Heart right ventricle (tissue), 16 donors: ENCODE results near the gene FHIT. TPM values are rescaled to one million over a fixed set of nuclear protein-coding genes. Genes with fewer than 3 reads are reported as not detected.

Source experiments
- ATAC-seq, 8 donors: fragments of 200-7000 bp; cut with Tn5 transposase; one replicate each; pipeline ENCODE4 v1.9.1; 2020; ENCODE audit warnings: mild to moderate bottlenecking in 8 of 8, moderate library complexity in 8 of 8, moderate number of reproducible peaks in 1 of 8
- DNase-seq, 2 donors: peaks; one replicate each; pipeline ENCODE4 v3.0.0-alpha.2; 2020
- H3K27ac ChIP-seq, 10 donors: fragments of 200-600 bp; sonication (generic) in 2 of 10; one replicate each; pipeline versions ENCODE4 v1.5.0 to v1.8.0; 2020 to 2022; ENCODE audit warnings: mild to moderate bottlenecking in 3 of 10
- H3K27me3 ChIP-seq, 7 donors: fragments of 200-600 bp; one replicate each; pipeline ENCODE4 v1.8.0; 2021 to 2022; ENCODE audit warnings: mild to moderate bottlenecking in 2 of 7
- H3K36me3 ChIP-seq, 9 donors: fragments of 200-600 bp; sonication (generic) in 1 of 9; one replicate each; pipeline versions ENCODE4 v1.5.0 to v1.8.0; 2020 to 2022; ENCODE audit warnings: mild to moderate bottlenecking in 2 of 9
- H3K4me1 ChIP-seq, 9 donors: fragments of 200-600 bp; sonication (generic) in 1 of 9; one replicate each; pipeline versions ENCODE4 v1.5.0 to v1.8.0; 2020 to 2022; ENCODE audit warnings: mild to moderate bottlenecking in 4 of 9
- H3K4me3 ChIP-seq, 10 donors: fragments of 200-600 bp; sonication (generic) in 2 of 10; one replicate each; pipeline versions ENCODE4 v1.5.0 to v1.8.0; 2020 to 2022; ENCODE audit warnings: mild to moderate bottlenecking in 7 of 10, moderate library complexity in 2 of 10
- H3K9me3 ChIP-seq, 11 donors: fragments of 200-600 bp in 10 of 11; sonication (generic) in 2 of 11; one replicate each; pipeline versions ENCODE4 v1.5.0 to v1.8.0; 2013 to 2022; ENCODE audit warnings: mild to moderate bottlenecking in 2 of 11, control low read depth in 1 of 11, moderate library complexity in 1 of 11
- CTCF ChIP-seq, 9 donors: fragments of 200-600 bp; sonication (generic) in 2 of 9; IDR thresholded peaks; one replicate each; pipeline versions ENCODE4 v1.5.0 to v1.8.0; 2021 to 2022; ENCODE audit warnings: antibody characterized with exemption in 9 of 9, mild to moderate bottlenecking in 5 of 9, moderate library complexity in 1 of 9
- WGBS, 2 donors: extraction: QIAGEN DNeasy Blood & Tissue Kit; methylation state at CpG; one replicate each; pipeline ENCODE4 v1.1.7; 2013; ENCODE audit warnings: inconsistent platforms in 1 of 2; 5-methylcytosine and 5-hydroxymethylcytosine counted together
- intact Hi-C, 10 donors: fragments of 100-400 bp; cut with DNase I; formaldehyde crosslinking; loops; one replicate each; pipeline versions ENCODE4 v1.11.1 to v1.14.2; 2022
- polyA plus RNA-seq, 2 donors: library from polyadenylated mRNA; stranded (reverse); fragments of 200-250 nt; gene quantifications; one replicate each; pipeline ENCODE4 v1.2.3, GENCODE V29; 2013
- total RNA-seq, 10 donors: library from RNA; stranded (reverse); fragmentation: NEBNext Ultra II Directional in 3 of 10; extraction: Animal tissue kit (Norgen Biotek cat#: 25700) in 3 of 10; gene quantifications; one replicate each; pipeline versions ENCODE4 v1.2.1 to v1.2.4, GENCODE V29; 2021 to 2023
- donor health status: Arrhythmogenic right ventricular cardiomyopathy.
- donor health status: ischemic (EF 13 %, LVEDD 7.1; RV severe dilation, severe dysfunction).
- donor health status: healthy with polysubstance abuse.
- donor health status: DM: no; HTN: yes; CAD: no.
- donor health status: DM: no; HTN: no; CAD: no.
- donor health status: ischemic (EF 25% LVEDD 6.9; RV normal size, moderate dysfunction).
- donor health status: ischemic (EF 25% LVEDD 5.7; RV mildly dilated, moderate dysfunction).
- donor health status: healthy.
- donor health status: DM: yes; HTN: yes; CAD: no.
- donor health status: Ischemic cardiomyopathy.
- donor health status: ischemic (EF 35%, LVEDD 5.7; RV mildly dilated, moderate dysfunction).
- donor health status: nonischemic (EF 11% LVEDD 7.7; RV severe dilation, severe dysfunction).
- donor health status: DM: yes; HTN: yes; CAD: no.
- donor health status: PGD.
- donor health status: ischemic (EF 29% LVEDD 5.4; RV normal size, mild dysfunction).
- donor health status: nonischemic (EF 23%, LVEDD 6.1; RV moderate dilation, normal function).

The FHIT gene
- total and polyA plus RNA-seq, 12 donors, result 4.7 to 25.5 (median 18.3) TPM

DNA sequence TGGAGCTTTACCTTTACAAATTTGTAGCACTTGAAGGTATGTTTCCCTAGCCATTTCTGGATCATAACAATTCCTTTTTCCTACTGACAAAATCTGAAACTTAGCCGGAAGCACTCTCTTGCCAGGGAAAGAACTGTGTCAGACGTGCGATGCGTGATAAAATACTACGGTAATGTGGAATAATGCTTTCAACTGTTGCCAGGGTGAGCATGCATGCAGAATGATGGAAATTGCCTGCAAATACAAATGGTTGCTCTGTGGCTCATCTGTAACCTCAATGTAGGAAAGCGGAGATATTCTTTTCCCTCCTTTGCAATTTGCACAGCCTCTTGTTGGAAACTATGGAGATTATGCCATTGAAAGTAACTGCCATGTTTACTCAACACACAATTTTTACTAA is 1464.9 kb downstream of the FHIT start:
- Histone ChIP-seq H3K27ac (no peak overlapping the region), H3K9me3 (no peaks in the 10 kb centered on the region), H3K27me3 (no peaks in the 10 kb centered on the region), H3K4me1 (no peaks in the 10 kb centered on the region), H3K4me3 (no peak overlapping the region), H3K36me3 (no peaks in the 10 kb centered on the region)
- DNase-seq (no peak), ATAC-seq (no peak)
- TF ChIP-seq CTCF (IDR thresholded peaks at IDR 0.05), result no peak
- intact Hi-C loops, result no loop called here
- 86 to 88% methylated on average over 6 of the region's 6 CpGs for WGBS, 2 donors

DNA sequence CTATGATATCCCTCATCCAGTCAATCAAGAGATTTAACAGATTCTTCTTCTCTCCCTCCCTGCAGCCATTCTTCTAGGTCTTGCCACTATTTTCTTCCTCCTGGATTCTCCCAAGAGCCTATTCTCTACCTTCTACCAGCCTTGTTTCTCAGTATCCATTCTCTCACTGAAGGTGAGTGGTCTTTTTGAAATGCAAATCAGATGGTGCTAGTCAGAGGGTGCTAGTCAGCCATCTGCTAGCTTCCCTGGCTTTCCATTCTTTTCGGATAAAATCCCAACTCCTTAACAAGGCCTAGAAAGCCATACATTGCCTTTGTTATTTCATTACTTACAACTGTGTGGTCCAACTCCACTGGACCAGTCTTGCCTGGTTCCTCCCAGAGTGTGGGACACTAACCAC is 1467.1 kb downstream of the FHIT start:
- Histone ChIP-seq H3K27ac (no peak overlapping the region), H3K27me3 (no peaks in the 10 kb centered on the region), H3K36me3 (no peaks in the 10 kb centered on the region), H3K4me3 (no peak overlapping the region), H3K4me1 (no peaks in the 10 kb centered on the region), H3K9me3 (no peaks in the 10 kb centered on the region)
- DNase-seq, result no peak
- WGBS, 2 donors, result 88 to 98% methylated on average over 1 of the region's 1 CpG
- no peak for ATAC-seq
- no peak for TF ChIP-seq CTCF (IDR thresholded peaks at IDR 0.05)
- intact Hi-C loops, result no loop called here

DNA sequence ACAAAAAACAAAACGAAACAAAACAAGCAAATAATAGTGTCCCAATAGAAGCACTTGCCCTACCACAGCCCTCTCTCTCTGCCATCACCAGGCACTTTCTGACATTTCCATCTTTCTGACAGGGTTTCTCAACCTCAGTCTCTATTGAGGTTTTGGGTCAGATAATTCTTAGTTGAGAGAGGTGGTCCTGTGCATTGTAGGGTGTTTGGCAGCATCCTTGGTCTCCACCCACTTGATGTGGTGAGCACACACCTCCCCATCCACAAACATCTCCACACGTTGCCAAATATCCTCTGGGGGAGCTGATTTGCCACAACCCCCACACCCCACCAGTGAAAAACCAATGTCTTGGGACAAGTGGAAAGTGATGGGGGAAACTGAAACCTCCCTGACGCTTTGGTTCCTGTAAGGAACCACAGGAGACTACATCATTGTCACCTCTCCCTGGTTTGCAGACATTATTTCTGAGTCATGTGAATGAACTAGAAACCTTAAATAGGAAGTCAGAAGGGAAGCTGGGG is 1467.7 kb downstream of the FHIT start:
- TF ChIP-seq CTCF (IDR thresholded peaks at IDR 0.05), result no peak
- Histone ChIP-seq H3K27ac (no peak overlapping the region), H3K4me3 (no peak overlapping the region), H3K27me3 (no peaks in the 10 kb centered on the region), H3K4me1 (no peaks in the 10 kb centered on the region), H3K36me3 (no peaks in the 10 kb centered on the region), H3K9me3 (no peaks in the 10 kb centered on the region)
- 76 to 79% methylated on average over 3 of the region's 3 CpGs for WGBS, 2 donors
- DNase-seq (no peak), ATAC-seq (no peak)
- intact Hi-C loops, result no loop called here

DNA sequence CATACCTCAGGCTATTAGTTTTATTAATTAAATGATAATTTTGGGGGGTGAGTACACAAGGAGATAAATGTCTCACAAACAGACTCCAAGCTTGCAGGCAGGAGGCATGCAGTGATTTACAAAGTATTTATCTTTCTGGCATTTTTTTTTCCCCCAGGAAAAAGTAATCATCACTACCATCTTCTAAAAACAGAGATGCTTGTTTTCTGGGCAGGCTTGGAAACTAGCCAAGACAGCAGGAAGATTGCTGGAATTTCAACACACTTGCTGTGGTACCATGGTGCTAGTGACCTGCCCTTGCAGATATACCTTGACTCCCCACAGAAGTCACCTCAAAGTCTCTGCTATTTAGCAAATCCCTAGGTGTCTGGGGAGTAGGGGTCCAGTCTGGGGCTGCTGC is 1468.6 kb downstream of the FHIT start:
- TF ChIP-seq CTCF (IDR thresholded peaks at IDR 0.05), result no peak
- H3K27ac ChIP-seq, result no peak overlapping the region
- H3K27me3 ChIP-seq, result no peaks in the 10 kb centered on the region
- DNase-seq (no peak), ATAC-seq (no peak)
- no peaks in the 10 kb centered on the region for H3K9me3 ChIP-seq
- H3K4me3 ChIP-seq, result no peak overlapping the region
- H3K36me3 ChIP-seq, result no peaks in the 10 kb centered on the region
- intact Hi-C loops, result no loop called here
- H3K4me1 ChIP-seq, result no peaks in the 10 kb centered on the region
